ENCODE results near the gene TMEM145. TPM values are rescaled to one million over a fixed set of nuclear protein-coding genes. Genes with fewer than 3 reads are reported as not detected.

Gene TMEM145
- total RNA-seq, 4 donors from 2014 or later = 0.69 TPM; not detected in 3

DNA sequence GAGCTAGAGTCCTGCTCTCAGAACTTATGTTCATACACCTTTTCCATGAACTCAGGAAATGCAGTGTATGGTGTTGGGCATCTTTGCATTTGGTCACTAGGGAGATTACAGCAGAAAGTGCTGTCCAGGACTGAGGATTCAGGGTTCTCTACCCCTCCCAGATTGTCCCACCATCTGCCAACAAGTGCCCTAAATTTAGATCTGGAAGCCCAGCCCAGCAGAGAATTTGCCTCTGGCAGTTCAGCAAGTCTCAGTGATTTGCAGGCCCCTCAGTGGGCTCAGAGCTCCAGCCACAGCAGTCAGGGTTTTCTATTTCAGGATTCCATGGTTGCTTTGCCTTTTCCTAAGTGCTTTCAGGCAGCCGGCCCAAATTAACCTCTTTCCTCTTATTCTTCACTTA lies 53.6 kb downstream of the TMEM145 start:
- peaks cover 0 to 9% of the 10 kb centered on the region in 2 donors for H3K9me3 ChIP-seq
- TF ChIP-seq POLR2A (IDR thresholded peaks at IDR 0.05) = no peak
- TF ChIP-seq CTCF (IDR thresholded peaks at IDR 0.05) = no peak
- DNase-seq = no peak
- H3K36me3 ChIP-seq = no peaks in the 10 kb centered on the region
- H3K27me3 ChIP-seq = no peaks in the 10 kb centered on the region
- no peak overlapping the region for H3K27ac ChIP-seq
- H3K4me3 ChIP-seq = no peak overlapping the region
- intact Hi-C loops (cut with DNase I; ENCODE audit: low total_unique reads) = no loop called here
- no peaks in the 10 kb centered on the region for H3K4me1 ChIP-seq

DNA sequence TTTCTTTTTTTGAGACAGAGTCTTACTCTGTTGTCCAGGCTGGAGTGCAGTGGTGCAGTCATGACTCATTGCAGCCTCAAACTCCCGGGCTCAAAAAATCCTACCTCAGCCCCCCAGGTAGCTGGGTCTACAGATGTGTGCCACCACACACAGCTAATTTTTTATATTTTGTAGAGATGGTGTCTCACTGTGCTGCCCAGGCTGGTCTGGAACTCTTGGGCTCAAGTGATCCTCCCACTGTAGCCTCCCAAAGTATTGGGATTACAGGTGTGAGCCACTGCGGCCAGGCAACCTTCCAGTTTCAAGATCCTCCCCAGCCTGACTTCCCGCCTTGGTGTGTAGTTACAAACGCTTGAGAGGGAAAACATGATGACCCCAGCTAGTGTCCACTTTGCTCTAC lies 54.8 kb downstream of the TMEM145 start:
- Histone ChIP-seq H3K4me1 (no peaks in the 10 kb centered on the region), H3K4me3 (no peak overlapping the region), H3K27ac (no peak overlapping the region), H3K9me3 (peaks cover 0 to 9% of the 10 kb centered on the region in 2 donors), H3K27me3 (no peaks in the 10 kb centered on the region), H3K36me3 (no peaks in the 10 kb centered on the region)
- intact Hi-C loops (cut with DNase I; ENCODE audit: low total_unique reads) = no loop called here
- TF ChIP-seq POLR2A (IDR thresholded peaks at IDR 0.05) (no peak), CTCF (IDR thresholded peaks at IDR 0.05) (no peak)
- no peak for DNase-seq

GRCh38 chr19:42368360-42368759 lies 55.3 kb downstream of the TMEM145 start:
- H3K4me3 ChIP-seq = no peak overlapping the region
- intact Hi-C loops (cut with DNase I; ENCODE audit: low total_unique reads) = no loop called here
- no peak for TF ChIP-seq POLR2A (IDR thresholded peaks at IDR 0.05)
- no peak for TF ChIP-seq CTCF (IDR thresholded peaks at IDR 0.05)
- no peaks in the 10 kb centered on the region for H3K4me1 ChIP-seq
- H3K36me3 ChIP-seq = no peaks in the 10 kb centered on the region
- peaks cover 0 to 8% of the 10 kb centered on the region in 2 donors for H3K9me3 ChIP-seq
- DNase-seq = no peak
- H3K27me3 ChIP-seq = no peaks in the 10 kb centered on the region
- no peak overlapping the region for H3K27ac ChIP-seq

GRCh38 chr19:42368765-42369164 lies 55.7 kb downstream of the TMEM145 start:
- Histone ChIP-seq H3K4me1 (no peaks in the 10 kb centered on the region), H3K36me3 (no peaks in the 10 kb centered on the region)
- no peak for TF ChIP-seq CTCF (IDR thresholded peaks at IDR 0.05)
- TF ChIP-seq POLR2A (IDR thresholded peaks at IDR 0.05) = no peak

GRCh38 chr19:42369433-42370067 lies 56.4 kb downstream of the TMEM145 start:
- Histone ChIP-seq H3K27ac (no peak overlapping the region), H3K4me3 (no peak overlapping the region), H3K4me1 (no peaks in the 10 kb centered on the region), H3K9me3 (no peaks in the 10 kb centered on the region), H3K36me3 (no peaks in the 10 kb centered on the region), H3K27me3 (no peaks in the 10 kb centered on the region)
- DNase-seq = no peak
- no peak for TF ChIP-seq POLR2A (IDR thresholded peaks at IDR 0.05)
- TF ChIP-seq CTCF (IDR thresholded peaks at IDR 0.05) = no peak
- intact Hi-C loops (cut with DNase I; ENCODE audit: low total_unique reads) = no loop called here

More at GRCh38 chr19:42368765-42369164, 55.7 kb downstream of the TMEM145 start:
- no peak overlapping the region for H3K4me3 ChIP-seq
- no peak for DNase-seq
- no peaks in the 10 kb centered on the region for H3K27me3 ChIP-seq
- intact Hi-C loops (cut with DNase I; ENCODE audit: low total_unique reads) = no loop called here
- peaks cover 0 to 4% of the 10 kb centered on the region in 2 donors for H3K9me3 ChIP-seq
- H3K27ac ChIP-seq = no peak overlapping the region

All from uterus (tissue), 4 donors.